Body of pancreas (tissue), 4 donors: Measurements from ENCODE around the gene PPHLN1. TPM values are rescaled to one million over a fixed set of nuclear protein-coding genes. Genes with fewer than 3 reads are reported as not detected.
"Not testable (repeated sequence)": the region's sequence is repeated elsewhere in the genome, so short reads cannot be mapped to it uniquely, and the experiment has no call there.

Source experiments
- ATAC-seq: fragments of 150-250 bp; one replicate; pipeline ENCODE4 v1.9.1; 2016
- DNase-seq, 4 donors: peaks; one replicate each; pipeline ENCODE4 v3.0.0-alpha.2; 2019
- H3K27ac ChIP-seq, 4 donors: fragments of 200-600 bp; sonication (generic); 1 replicate in 3 of 4; 2 replicates in 1 of 4; pipeline versions ENCODE4 v1.5.1 to v1.6.1; 2016 to 2019; ENCODE audit warnings: mild to moderate bottlenecking in 1 of 4, mixed read lengths in 1 of 4, moderate library complexity in 1 of 4
- H3K27me3 ChIP-seq, 2 donors: fragments of 200-600 bp; sonication (generic); one replicate each; pipeline ENCODE4 v1.6.0; 2016; ENCODE audit warnings: mild to moderate bottlenecking in 1 of 2
- H3K36me3 ChIP-seq, 2 donors: fragments of 200-600 bp; sonication (generic); replicated peaks in 1 of 2; 2 replicates each; pipeline ENCODE4 v1.5.1; 2016; ENCODE audit warnings: low read depth in 2 of 2; ENCODE audit not compliant: insufficient read depth in 1 of 2
- H3K4me1 ChIP-seq: fragments of 200-600 bp; sonication (generic); one replicate; pipeline ENCODE4 v1.6.0; 2016
- H3K4me3 ChIP-seq, 2 donors: fragments of 200-600 bp; sonication (generic); 1 replicate in 1 of 2; 2 replicates in 1 of 2; pipeline ENCODE4 v1.5.1; 2016 to 2019
- H3K9me3 ChIP-seq, 3 donors: fragments of 200-600 bp; sonication (generic); 1 replicate in 2 of 3; 2 replicates in 1 of 3; pipeline ENCODE4 v1.5.1; 2016
- CTCF ChIP-seq, 7 experiments: fragments of 450-650 bp in 4 of 7; fragments of 200-600 bp in 3 of 7; sonication (generic) in 3 of 7; IDR thresholded peaks; one replicate each; pipeline ENCODE4 v1.5.1; 2016 to 2019; ENCODE audit warnings: antibody characterized with exemption in 7 of 7
- POLR2A ChIP-seq, 3 donors: fragments of 450-650 bp; IDR thresholded peaks; one replicate each; pipeline ENCODE4 v1.6.1; 2016; ENCODE audit warnings: antibody characterized with exemption in 3 of 3, mild to moderate bottlenecking in 2 of 3
- WGBS, 2 donors: methylation state at CpG; one replicate each; pipeline ENCODE4 v1.1.5; 2017; 5-methylcytosine and 5-hydroxymethylcytosine counted together
- intact Hi-C: fragments of 100-400 bp; cut with DNase I; formaldehyde crosslinking; loops from one replicate; pipeline ENCODE4 v1.15.1; 2023
- total RNA-seq, 2 donors: library from RNA; depleted of rRNA; stranded (reverse); fragments of >200 nt; gene quantifications; one replicate each; pipeline ENCODE4 v1.1.0, GENCODE V29; 2016

PPHLN1 gene
- total RNA-seq, 2 donors from 2014 or later: 20.8 to 30.1 TPM

DNA sequence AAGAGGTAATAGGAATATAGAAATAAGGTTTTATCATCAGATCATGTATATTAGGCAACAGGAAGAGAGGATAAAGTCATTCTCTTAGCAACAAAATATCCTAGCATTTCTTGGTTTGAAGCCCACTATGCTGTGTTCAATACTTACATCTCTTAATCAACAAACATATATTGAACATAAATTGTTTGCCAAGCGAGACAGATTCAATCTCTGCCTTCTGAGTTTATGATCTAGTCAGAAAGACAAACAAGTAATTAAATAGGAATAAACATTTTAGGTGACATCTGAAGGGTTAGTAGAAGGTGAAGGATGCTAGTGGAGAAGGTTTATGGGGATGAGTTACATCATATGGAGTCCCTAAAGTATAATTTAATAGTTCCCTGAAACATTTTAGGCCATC lies 54.8 kb downstream of the PPHLN1 start:
- Histone ChIP-seq H3K27me3 (no peaks in the 10 kb centered on the region), H3K4me3 (no peak overlapping the region), H3K9me3 (no peaks in the 10 kb centered on the region), H3K36me3 (peaks cover 0 to 5% of the 10 kb centered on the region in 2 donors), H3K4me1 (peaks cover 13% of the 10 kb centered on the region), H3K27ac (no peak overlapping the region)
- WGBS, 2 donors: 96 to 98% methylated on average over 1 of the region's 1 CpG
- DNase-seq (no peak), ATAC-seq (no peak)
- no peak for TF ChIP-seq CTCF (IDR thresholded peaks at IDR 0.05)
- intact Hi-C loops: no loop called here

DNA sequence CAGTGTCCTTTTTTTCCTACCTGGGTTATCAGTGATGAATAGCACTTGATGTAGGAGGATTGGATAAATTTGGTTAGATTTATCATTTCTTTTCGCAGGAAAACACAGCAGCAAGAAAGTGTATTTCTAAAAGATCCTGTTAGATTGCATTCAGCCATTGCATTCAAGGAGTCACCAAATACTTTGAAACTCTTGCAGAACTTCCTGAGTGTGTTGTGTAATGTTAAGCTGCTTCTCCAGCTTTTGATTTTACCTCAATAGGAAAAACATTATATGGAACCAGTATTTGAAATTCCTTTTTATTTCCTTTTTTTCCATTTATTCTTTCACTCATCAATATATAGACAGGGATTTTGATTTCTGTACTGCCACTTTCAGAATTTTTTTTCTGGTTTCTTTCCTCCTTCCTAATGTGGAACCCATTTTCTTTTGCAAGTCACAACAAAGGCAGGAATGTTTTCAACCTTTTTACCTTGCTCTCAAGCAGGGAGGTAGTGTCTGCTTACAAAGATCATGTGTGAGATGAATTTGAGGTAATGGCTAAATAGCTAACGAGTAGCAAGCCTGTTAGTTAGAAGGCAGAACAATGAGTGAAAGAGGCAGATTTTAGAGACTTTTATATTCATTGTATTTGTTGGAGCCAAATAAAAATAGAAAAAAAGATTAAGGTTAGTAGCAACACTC lies 56.2 kb downstream of the PPHLN1 start:
- no peaks in the 10 kb centered on the region for H3K27me3 ChIP-seq
- TF ChIP-seq POLR2A (IDR thresholded peaks at IDR 0.05) (no peak), CTCF (IDR thresholded peaks at IDR 0.05) (no peak)
- H3K9me3 ChIP-seq: no peaks in the 10 kb centered on the region
- peaks cover 22% of the 10 kb centered on the region for H3K4me1 ChIP-seq
- WGBS, 2 donors: 91 to 92% methylated on average over 2 of the region's 2 CpGs
- intact Hi-C loops: no loop called here
- DNase-seq (no peak), ATAC-seq (no peak)
- no peaks in the 10 kb centered on the region for H3K36me3 ChIP-seq
- no peak overlapping the region for H3K4me3 ChIP-seq
- no peak overlapping the region for H3K27ac ChIP-seq

DNA sequence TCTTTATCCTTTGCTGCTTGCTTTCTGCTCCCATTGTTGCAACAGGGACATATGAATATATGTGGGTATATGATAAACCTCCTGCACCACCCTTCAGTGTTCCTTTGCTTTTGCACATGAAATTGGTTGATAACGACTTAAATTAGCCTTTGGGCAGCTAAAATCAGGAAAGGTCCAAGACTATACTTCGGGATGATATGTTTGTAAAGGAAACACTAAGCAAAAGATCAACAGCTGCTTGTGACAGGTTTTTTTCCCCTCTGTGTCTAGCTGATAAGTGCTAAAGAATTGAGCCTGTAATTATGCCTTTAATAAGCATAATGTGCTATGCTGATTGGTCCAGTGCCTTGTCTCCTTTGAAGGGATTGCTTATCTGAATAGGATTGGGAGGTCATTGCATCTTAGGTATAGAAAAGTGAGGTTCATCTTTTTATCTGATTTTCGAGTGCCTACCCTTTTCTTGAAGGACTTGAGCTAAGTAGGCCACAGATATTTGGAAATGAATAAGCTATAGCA lies 59.4 kb downstream of the PPHLN1 start:
- no peak for ATAC-seq
- H3K27me3 ChIP-seq: no peaks in the 10 kb centered on the region
- no peak overlapping the region for H3K27ac ChIP-seq
- TF ChIP-seq CTCF (IDR thresholded peaks at IDR 0.05) (no peak), POLR2A (IDR thresholded peaks at IDR 0.05) (no peak)
- 34 to 46% methylated on average over 3 of the region's 3 CpGs for WGBS, 2 donors
- peaks cover 22% of the 10 kb centered on the region for H3K4me1 ChIP-seq
- H3K36me3 ChIP-seq: peaks cover 0 to 4% of the 10 kb centered on the region in 2 donors
- intact Hi-C loops: no loop called here
- DNase-seq: peak in 1 of 4 donors; percentile 27
- no peak overlapping the region for H3K4me3 ChIP-seq
- no peaks in the 10 kb centered on the region for H3K9me3 ChIP-seq

DNA sequence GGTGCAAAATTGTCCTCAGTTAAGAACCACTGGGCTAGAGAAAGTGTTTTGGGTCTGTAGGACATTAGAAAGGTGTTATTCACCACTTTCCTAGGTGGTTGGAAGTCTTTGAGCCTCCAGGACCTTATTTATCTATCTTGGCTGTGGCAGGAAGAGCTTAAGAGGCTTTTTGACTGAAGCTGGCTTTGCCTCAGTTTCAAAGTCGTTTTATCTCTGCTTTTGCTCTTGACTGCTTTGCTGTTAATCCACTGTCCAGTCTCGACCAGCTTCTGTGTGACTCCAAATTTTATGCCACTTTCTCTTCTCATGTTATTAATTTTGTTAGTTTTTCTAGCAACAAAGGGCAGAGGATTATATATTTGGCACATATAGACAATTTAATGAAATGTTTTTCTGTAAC lies 60.3 kb downstream of the PPHLN1 start:
- DNase-seq (no peak), ATAC-seq (no peak)
- peaks cover 22% of the 10 kb centered on the region for H3K4me1 ChIP-seq
- no peak overlapping the region for H3K27ac ChIP-seq
- H3K36me3 ChIP-seq: peaks cover 0 to 4% of the 10 kb centered on the region in 2 donors
- no peak overlapping the region for H3K4me3 ChIP-seq
- 31 to 39% methylated on average over 2 of the region's 2 CpGs for WGBS, 2 donors
- no peak for TF ChIP-seq POLR2A (IDR thresholded peaks at IDR 0.05)
- no peak for TF ChIP-seq CTCF (IDR thresholded peaks at IDR 0.05)
- H3K9me3 ChIP-seq: no peaks in the 10 kb centered on the region
- intact Hi-C loops: no loop called here
- H3K27me3 ChIP-seq: no peaks in the 10 kb centered on the region

GRCh38 chr12:42388086-42388485 lies 62.1 kb downstream of the PPHLN1 start:
- H3K27me3 ChIP-seq, H3K4me3 ChIP-seq, H3K36me3 ChIP-seq, H3K9me3 ChIP-seq, DNase-seq, ATAC-seq, intact Hi-C loops, H3K27ac ChIP-seq: not testable (repeated sequence)
- WGBS, 2 donors: 89 to 97% methylated on average over 5 of the region's 5 CpGs
- H3K4me1 ChIP-seq: peaks cover 22% of the 10 kb centered on the region
